Inferior parietal cortex (tissue), 1 donor: ENCODE results near the gene S1PR3.
A peak's percentile ranks its signal among the peaks of the same experiment; 100 is the strongest.
"Not testable (repeated sequence)": the region's sequence is repeated elsewhere in the genome, so short reads cannot be mapped to it uniquely, and the experiment has no call there.

Experiments used
- DNase-seq: peaks from one replicate; pipeline ENCODE4 v3.0.0-alpha.2; 2016; ENCODE audit errors: extremely low spot score

Gene S1PR3

GRCh38 chr9:88991066-88992034, at the start of gene S1PR3:
S1PR3 (plus strand) TSS chr9:88991468; CDS start chr9:89001201, 9,733 bp downstream.
- no peak for DNase-seq

DNA sequence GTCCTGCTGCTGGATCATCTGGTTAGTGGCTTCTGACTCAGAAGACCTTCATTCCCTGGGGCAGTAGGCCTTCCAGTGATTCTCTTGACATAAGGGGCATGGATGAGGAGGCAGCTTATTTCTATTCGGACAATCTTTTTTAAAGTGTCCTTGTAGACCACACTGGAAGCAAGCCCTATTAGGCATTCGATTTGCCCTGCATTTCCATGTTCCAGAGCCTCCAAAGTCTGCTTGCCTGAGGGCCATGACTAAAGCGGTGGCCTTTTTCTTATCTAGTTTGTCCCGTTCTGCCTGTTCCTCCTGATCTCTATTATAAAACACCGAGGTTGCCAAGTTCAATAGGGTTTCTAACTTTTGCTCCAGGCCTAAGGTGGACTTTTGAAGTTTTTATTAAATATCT, 49.7 kb upstream of the S1PR3 start:
- DNase-seq = not testable (repeated sequence)

GRCh38 chr9:88942411-88942810, 48.9 kb upstream of the S1PR3 start:
- DNase-seq = no peak

DNA sequence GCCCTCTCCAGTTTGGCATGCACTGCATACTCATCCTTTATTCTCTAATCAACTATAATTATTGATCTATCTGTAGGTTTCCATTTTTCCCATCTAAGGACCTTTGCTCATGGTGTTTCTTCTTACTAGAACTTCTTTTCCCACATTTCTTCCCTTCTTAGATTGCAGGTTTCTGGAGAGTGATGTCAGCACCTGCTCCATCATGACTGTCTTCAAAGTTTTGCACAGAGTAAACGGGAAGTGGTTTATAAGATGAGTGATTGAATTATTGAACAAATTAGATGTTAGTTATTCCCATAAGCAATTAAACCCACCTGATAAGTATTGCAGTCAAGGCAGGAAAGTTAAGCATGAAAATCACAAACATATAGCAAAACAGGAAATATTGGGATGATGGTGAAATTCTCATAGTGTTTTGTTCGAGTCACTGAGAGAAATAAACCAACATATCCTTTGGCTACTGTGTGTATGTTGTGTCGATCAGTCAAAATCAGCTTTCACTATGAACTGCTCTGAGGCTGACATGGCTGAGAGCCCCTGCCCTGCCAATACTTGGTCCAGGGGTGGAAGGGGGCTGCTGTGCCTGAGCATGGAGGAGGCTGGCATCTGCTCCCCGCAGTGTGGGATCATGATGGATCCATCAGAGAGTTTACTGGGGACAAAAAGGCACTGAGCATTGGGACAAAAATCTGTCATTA, 45.5 kb upstream of the S1PR3 start:
- DNase-seq = no peak

GRCh38 chr9:88947581-88948573, 43.4 kb upstream of the S1PR3 start:
- DNase-seq = no peak

DNA sequence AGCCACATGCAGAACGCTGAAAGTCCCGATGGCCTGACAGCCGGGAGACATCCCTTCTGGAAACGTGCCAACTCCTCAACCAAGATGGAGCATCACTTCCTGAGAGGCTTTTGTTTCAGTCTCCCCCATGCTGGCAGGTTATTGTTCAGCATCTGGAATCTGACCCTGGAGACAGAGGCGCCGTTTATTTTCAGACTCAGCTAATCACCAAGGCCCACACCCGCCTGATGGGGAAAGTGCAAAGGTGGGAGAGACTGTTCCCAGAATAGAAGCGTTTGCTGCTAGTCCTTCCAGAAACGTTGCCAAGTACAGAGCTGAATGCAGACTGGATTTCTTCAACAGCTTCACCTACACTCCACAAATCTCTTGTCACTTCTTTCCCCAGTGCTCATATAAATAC, 41.8 kb upstream of the S1PR3 start:
- peak; percentile 23 for DNase-seq

GRCh38 chr9:88949961-88950340, 41.3 kb upstream of the S1PR3 start:
- DNase-seq = no peak

DNA sequence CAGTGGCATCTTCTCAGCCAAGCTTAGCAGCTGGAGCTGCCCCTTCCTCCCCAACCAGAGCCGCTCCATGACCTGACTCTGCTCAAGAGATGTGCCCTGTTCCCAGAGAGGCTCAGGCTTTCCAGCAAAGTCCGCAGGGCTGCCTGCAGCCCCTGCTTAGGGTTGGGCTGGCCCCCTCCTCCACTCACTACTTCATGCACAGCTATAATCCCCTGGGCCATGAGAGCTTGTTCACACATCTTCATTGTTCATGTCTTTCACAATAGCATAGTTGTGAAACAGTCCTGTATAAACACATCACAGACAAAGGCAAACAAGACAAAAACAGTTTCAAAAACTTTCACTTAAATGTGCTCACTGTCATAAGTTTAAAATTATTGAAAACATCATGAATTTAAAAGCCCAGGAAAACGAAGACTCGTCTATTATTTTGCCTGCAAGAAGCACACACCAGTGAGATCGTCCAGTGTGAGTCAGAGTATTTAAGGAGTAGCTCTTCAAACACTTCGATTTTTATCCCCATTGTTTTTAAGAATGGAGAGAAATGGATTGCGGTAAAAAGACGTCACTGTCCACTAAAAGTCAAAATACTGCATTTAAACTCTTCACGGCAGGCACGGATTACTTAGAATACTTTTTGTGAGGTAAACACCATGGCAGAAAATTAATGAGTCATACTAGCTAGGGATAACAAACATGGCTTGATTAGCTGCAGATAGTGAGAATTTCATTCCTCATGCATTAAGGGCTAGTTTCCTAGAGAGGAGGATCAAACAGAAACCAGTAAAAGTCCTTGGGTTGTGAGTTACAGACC, 40.7 kb upstream of the S1PR3 start:
- no peak for DNase-seq

DNA sequence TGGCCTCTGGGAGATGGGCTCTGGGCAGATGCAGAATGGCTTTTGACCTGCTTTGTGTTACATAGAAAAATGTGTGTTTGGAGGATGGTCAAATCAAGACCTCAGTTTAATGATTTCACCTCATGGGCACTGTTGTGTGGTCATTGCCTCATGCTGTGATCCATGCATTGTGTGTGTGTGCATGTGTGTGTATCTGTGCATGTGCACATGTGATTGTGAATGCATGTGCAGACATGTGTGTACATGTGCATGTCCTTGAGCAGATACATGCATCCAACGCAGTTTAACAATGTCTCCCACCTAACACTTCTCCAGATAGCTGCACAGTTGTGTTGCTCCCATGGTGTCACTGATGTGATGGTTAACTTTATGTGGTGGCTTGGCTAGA, 40.1 kb upstream of the S1PR3 start:
- DNase-seq = no peak

DNA sequence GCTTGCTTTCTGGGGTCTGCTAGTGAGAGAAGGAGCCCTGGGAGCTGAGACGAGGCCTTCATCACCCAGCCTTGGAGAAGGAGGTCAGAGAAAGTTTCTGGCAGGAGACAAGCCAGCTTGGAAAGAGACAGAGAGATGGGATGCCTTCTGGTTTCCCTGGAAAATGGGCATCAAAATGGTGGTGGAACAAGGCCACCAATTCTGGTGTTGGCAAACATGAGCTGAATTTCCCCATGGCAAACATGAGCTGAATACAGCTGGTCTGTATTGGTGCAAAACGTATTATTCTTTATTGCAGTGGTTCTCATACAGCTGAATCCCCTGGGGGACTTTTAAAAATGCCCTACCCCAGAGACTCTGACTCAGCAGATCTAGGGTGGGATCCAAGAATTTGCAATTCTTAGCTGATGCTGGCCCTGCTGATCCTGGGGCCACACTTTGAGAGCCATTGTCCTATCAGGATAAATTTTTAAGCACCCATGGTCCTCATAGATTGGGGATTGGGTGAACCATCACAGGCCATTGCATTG, 39.1 kb upstream of the S1PR3 start:
- no peak for DNase-seq

- no peak for DNase-seq
Measured at GRCh38 chr9:88952976-88953375, 38.3 kb upstream of the S1PR3 start.

- DNase-seq = peak; percentile 56
Measured at GRCh38 chr9:88953381-88954029, 37.8 kb upstream of the S1PR3 start.

GRCh38 chr9:88954066-88954465, 37.2 kb upstream of the S1PR3 start:
- DNase-seq = no peak

- DNase-seq = no peak
Measured at GRCh38 chr9:88957526-88957925, 33.7 kb upstream of the S1PR3 start.

GRCh38 chr9:88959727-88960469, 31.4 kb upstream of the S1PR3 start:
- no peak for DNase-seq

DNA sequence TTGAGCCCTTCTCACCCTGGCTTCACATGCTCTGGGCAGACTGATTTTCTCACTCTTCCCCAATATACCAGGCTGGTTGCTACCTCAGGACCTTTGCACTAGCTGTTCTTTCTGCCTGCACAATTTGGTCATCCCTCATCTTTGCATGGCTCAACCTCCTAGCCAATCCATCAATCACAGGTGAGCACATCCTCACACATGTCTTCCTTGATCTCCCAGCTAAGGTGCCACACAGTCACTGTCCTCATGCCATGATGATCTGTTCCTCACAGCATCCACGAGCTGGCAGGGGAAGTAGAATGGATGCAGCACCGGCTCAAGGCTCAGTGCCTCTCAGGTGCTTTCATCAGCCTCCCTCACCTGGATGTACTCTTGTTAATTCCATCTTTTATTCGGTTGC, 30.6 kb upstream of the S1PR3 start:
- no peak for DNase-seq

DNA sequence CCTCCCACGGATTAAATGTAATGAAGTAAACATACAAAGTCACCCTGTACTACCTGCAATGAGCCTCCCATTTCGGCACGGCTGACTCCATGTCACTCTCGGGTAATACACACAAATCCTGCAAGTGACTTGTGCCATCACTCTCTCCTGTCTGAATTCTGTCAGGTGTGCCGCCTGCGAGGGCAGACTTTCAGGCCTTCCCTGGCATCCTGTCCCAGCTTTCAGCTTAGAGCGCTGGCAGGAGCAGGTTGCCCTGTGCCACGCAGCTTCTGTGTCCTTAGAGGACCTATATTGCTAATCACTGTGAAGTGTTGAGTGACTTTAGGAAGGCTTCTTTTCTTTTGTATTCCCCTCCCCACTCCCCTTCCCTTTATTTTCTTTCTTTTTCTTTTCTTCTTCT, 25.8 kb upstream of the S1PR3 start:
- DNase-seq = no peak

GRCh38 chr9:88966894-88967676, 24.2 kb upstream of the S1PR3 start:
- no peak for DNase-seq

DNA sequence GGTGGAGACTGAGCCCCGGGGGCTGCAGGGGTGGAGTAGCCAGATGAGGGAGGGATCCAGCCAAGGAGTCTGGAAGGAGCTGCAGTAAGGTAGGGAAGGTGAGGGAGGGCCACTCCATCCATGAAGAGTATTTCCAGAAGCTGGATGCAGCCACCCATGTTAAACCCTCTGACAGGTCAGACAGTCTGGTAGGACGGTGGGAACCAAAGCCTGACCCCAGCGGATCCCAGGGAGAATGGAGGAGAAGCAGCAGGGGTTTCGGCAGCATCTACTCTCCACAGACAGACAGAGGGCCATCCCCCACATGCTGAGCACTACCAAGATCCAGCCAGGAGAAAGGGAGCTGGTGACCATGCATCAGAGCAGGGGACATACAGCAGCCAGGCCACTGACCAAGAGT, 22.5 kb upstream of the S1PR3 start:
- no peak for DNase-seq
